Colonic mucosa (tissue), 4 donors: Measurements from ENCODE around the gene RPS19. TPM values are rescaled to one million over a fixed set of nuclear protein-coding genes. Genes with fewer than 3 reads are reported as not detected.

Experiments used
- DNase-seq: peaks from one replicate; pipeline ENCODE4 v3.0.0-alpha.2; 2020
- H3K27ac ChIP-seq: fragments of 200-600 bp; one replicate; pipeline ENCODE4 v1.8.0; 2021
- H3K27me3 ChIP-seq: fragments of 200-600 bp; one replicate; pipeline ENCODE4 v1.8.0; 2021
- H3K36me3 ChIP-seq: fragments of 200-600 bp; one replicate; pipeline ENCODE4 v1.8.0; 2021
- H3K4me1 ChIP-seq: fragments of 200-600 bp; one replicate; pipeline ENCODE4 v1.8.0; 2021; ENCODE audit warnings: mild to moderate bottlenecking
- H3K4me3 ChIP-seq: fragments of 200-600 bp; one replicate; pipeline ENCODE4 v1.8.0; 2021
- H3K9ac ChIP-seq, 2 donors: one replicate each; pipeline ENCODE4 v1.7.0; 2013; ENCODE audit warnings: control low read depth in 2 of 2, low read depth in 2 of 2, low read length in 2 of 2
- H3K9me3 ChIP-seq: fragments of 200-600 bp; one replicate; pipeline ENCODE4 v1.8.0; 2021
- CTCF ChIP-seq: fragments of 200-600 bp; IDR thresholded peaks from one replicate; pipeline ENCODE4 v1.8.0; 2022; ENCODE audit warnings: antibody characterized with exemption, mild to moderate bottlenecking
- intact Hi-C: fragments of 100-400 bp; cut with DNase I; formaldehyde crosslinking; loops from one replicate; pipeline ENCODE4 v1.14.1; 2022
- total RNA-seq, 2 donors: library from RNA; stranded (reverse); fragmentation: NEBNext Ultra II Directional in 1 of 2; extraction: Animal tissue kit (Norgen Biotek cat#: 25700) in 1 of 2; gene quantifications; one replicate each; pipeline ENCODE4 v1.2.1, GENCODE V29; 2021
- donor health status: healthy.
- donor health status: DM: no; HTN: no; CAD: no.
- donor health status: DM: no; HTN: no; CAD: no.

The RPS19 gene
- total RNA-seq, 2 donors from 2014 or later: 1,710 to 2,039 TPM

GRCh38 chr19:41863209-41863931 lies 3.3 kb downstream of the RPS19 start:
- intact Hi-C loops: no loop called here
- peaks cover 22% of the 10 kb centered on the region for H3K36me3 ChIP-seq
- H3K27ac ChIP-seq: no peak overlapping the region
- no peaks in the 10 kb centered on the region for H3K9me3 ChIP-seq
- DNase-seq: no peak
- H3K27me3 ChIP-seq: no peaks in the 10 kb centered on the region
- no peak overlapping the region for H3K4me3 ChIP-seq
- H3K9ac ChIP-seq: no peak overlapping the region
- H3K4me1 ChIP-seq: peaks cover 11% of the 10 kb centered on the region
- TF ChIP-seq CTCF: no peak

GRCh38 chr19:41864374-41864773 lies 4.3 kb downstream of the RPS19 start:
- intact Hi-C loops: no loop called here
- no peak for TF ChIP-seq CTCF
- Histone ChIP-seq H3K27me3 (no peaks in the 10 kb centered on the region), H3K36me3 (peaks cover 26% of the 10 kb centered on the region), H3K27ac (no peak overlapping the region), H3K9ac (no peak overlapping the region), H3K4me3 (no peak overlapping the region), H3K4me1 (peaks cover 7% of the 10 kb centered on the region), H3K9me3 (no peaks in the 10 kb centered on the region)
- DNase-seq: no peak

GRCh38 chr19:41866284-41866683 lies 6.2 kb downstream of the RPS19 start:
- no peak overlapping the region for H3K27ac ChIP-seq
- no peaks in the 10 kb centered on the region for H3K9me3 ChIP-seq
- no peak overlapping the region for H3K9ac ChIP-seq
- no peak overlapping the region for H3K4me3 ChIP-seq
- peaks cover 12% of the 10 kb centered on the region for H3K4me1 ChIP-seq
- H3K27me3 ChIP-seq: no peaks in the 10 kb centered on the region
- peaks cover 41% of the 10 kb centered on the region for H3K36me3 ChIP-seq
- no peak for DNase-seq
- intact Hi-C loops: no loop called here
- TF ChIP-seq CTCF: no peak

- TF ChIP-seq CTCF: no peak
- no peak overlapping the region for H3K4me3 ChIP-seq
- H3K4me1 ChIP-seq: peaks cover 7% of the 10 kb centered on the region
- peak overlapping the region; percentile 32 to 50 for H3K9ac ChIP-seq
- intact Hi-C loops: no loop called here
- H3K36me3 ChIP-seq: peaks cover 40% of the 10 kb centered on the region
- H3K27me3 ChIP-seq: no peaks in the 10 kb centered on the region
- no peak overlapping the region for H3K27ac ChIP-seq
- DNase-seq: no peak
- no peaks in the 10 kb centered on the region for H3K9me3 ChIP-seq
Measured at GRCh38 chr19:41868120-41868988, 8.3 kb downstream of the RPS19 start.

GRCh38 chr19:41868989-41869300 lies 8.9 kb downstream of the RPS19 start:
- H3K9ac ChIP-seq: no peak overlapping the region
- no peaks in the 10 kb centered on the region for H3K9me3 ChIP-seq
- no peaks in the 10 kb centered on the region for H3K27me3 ChIP-seq
- no peak overlapping the region for H3K27ac ChIP-seq
- intact Hi-C loops: no loop called here
- H3K36me3 ChIP-seq: peaks cover 35% of the 10 kb centered on the region
- H3K4me1 ChIP-seq: peaks cover 5% of the 10 kb centered on the region
- H3K4me3 ChIP-seq: no peak overlapping the region
- no peak for DNase-seq
- no peak for TF ChIP-seq CTCF
